Fibroblast of lung (primary cell): ENCODE data around the gene DNALI1.
"Not testable (repeated sequence)": the region's sequence is repeated elsewhere in the genome, so short reads cannot be mapped to it uniquely, and the experiment has no call there.

Source experiments
- CTCF ChIP-seq, 2 donors: IDR thresholded peaks in 1 of 2; conservative IDR thresholded peaks in 1 of 2; 1 replicate in 1 of 2; 2 replicates in 1 of 2; pipeline ENCODE4 v1.5.1; 2011 to 2012; ENCODE audit warnings: low read length in 2 of 2, control low read depth in 1 of 2, inconsistent platforms in 1 of 2, low read depth in 1 of 2, mild to moderate bottlenecking in 1 of 2
- EZH2 ChIP-seq: IDR thresholded peaks from 2 replicates; pipeline ENCODE4 v1.5.1; 2012; ENCODE audit warnings: low read length, control low read depth, mild to moderate bottlenecking; ENCODE audit errors: missing control alignments

GRCh38 chr1:37518929-37519328, 37.8 kb upstream of the DNALI1 start:
- not testable (repeated sequence) for TF ChIP-seq CTCF (conservative IDR thresholded peaks at IDR 0.05 in 1 of 2, IDR thresholded peaks at IDR 0.05 in 1 of 2; ENCODE audit: low read depth in 1 of 2, low read length in 2 of 2); EZH2
